Stimulated activated CD8-positive, alpha-beta memory T cell treated with anti-CD3 and anti-CD28 coated beads, Interleukin-7, amount 100 ng/mL, for 1 hour (primary cell): Measurements from ENCODE around the gene HCFC1.
A peak's percentile ranks its signal among the peaks of the same experiment; 100 is the strongest.

ENCODE experiments used
- DNase-seq, 2 donors: peaks; one replicate each; pipeline ENCODE4 v3.0.0-alpha.2; 2020; ENCODE audit warnings: low read depth in 2 of 2

Gene HCFC1

GRCh38 chrX:153905481-153906095, 66.0 kb downstream of the HCFC1 start:
- DNase-seq: no peak

- DNase-seq: no peak
These were observed 67.3 kb downstream of the HCFC1 start, which contains the start of gene AVPR2 for GRCh38 chrX:153903991-153904957. AVPR2 (plus strand) TSS chrX:153904673; CDS start chrX:153905146, 473 bp downstream.

- no peak for DNase-seq
These were observed 68.2 kb downstream of the HCFC1 start for GRCh38 chrX:153903238-153903980.

GRCh38 chrX:153902385-153902784, 69.2 kb downstream of the HCFC1 start:
- no peak for DNase-seq

- no peak for DNase-seq
These were observed 69.9 kb downstream of the HCFC1 start for GRCh38 chrX:153901753-153902140.

- peak in 1 of 2 donors; percentile 13 for DNase-seq
These were observed 70.5 kb downstream of the HCFC1 start for GRCh38 chrX:153900831-153901752.

- DNase-seq: no peak
These were observed 73.7 kb downstream of the HCFC1 start for GRCh38 chrX:153897899-153898298.
